HEK293 (cell line): ENCODE measurements around the gene BAD.
A peak's percentile ranks its signal among the peaks of the same experiment; 100 is the strongest.

Source experiments
- CTCF ChIA-PET: fragments of 350-600 bp; formaldehyde crosslinking; extraction: SDS; loops from one replicate; lab custom pipeline; 2021; ENCODE audit warnings: antibody characterized with exemption; lab: Yijun Ruan, JAX
- POLR2A ChIA-PET: fragments of 300-600 bp; formaldehyde crosslinking; extraction: SDS; loops from one replicate; lab custom pipeline; 2020; ENCODE audit warnings: antibody characterized with exemption, inconsistent platforms; lab: Yijun Ruan, JAX
- H3K27ac ChIP-seq: fragments of 200-500 bp; sonication (Bioruptor generic); 2 replicates; pipeline ENCODE4 v1.5.1; 2014; ENCODE audit warnings: low read depth, low read length, control low read depth, inconsistent platforms; ENCODE audit errors: extremely low read depth
- H3K36me3 ChIP-seq, 2 experiments: fragments of 200-500 bp in 1 of 2; sonication (Bioruptor generic) in 1 of 2; 1 replicate in 1 of 2; 2 replicates in 1 of 2; pipeline ENCODE4 v1.5.1; 2014 to 2017; ENCODE audit warnings: inconsistent platforms in 2 of 2, low read length in 2 of 2; ENCODE audit not compliant: control insufficient read depth in 2 of 2, insufficient read depth in 1 of 2
- H3K4me1 ChIP-seq: fragments of 200-500 bp; sonication (Bioruptor generic); 2 replicates; pipeline ENCODE4 v1.5.1; 2014; ENCODE audit warnings: mild to moderate bottlenecking, low read length, inconsistent platforms; ENCODE audit not compliant: control insufficient read depth, insufficient read depth
- H3K4me3 ChIP-seq: 2 replicates; pipeline ENCODE4 v1.5.1; 2011; ENCODE audit warnings: low read depth, mild to moderate bottlenecking, control low read depth, low read length, moderate library complexity
- H3K9me3 ChIP-seq: fragments of 200-500 bp; sonication (Bioruptor generic); 2 replicates; pipeline ENCODE4 v1.5.1; 2014; ENCODE audit warnings: low read depth, low read length, inconsistent platforms; ENCODE audit not compliant: control insufficient read depth, insufficient read depth
- BCL11A ChIP-seq: fragments of 450-650 bp; formaldehyde crosslinking; IDR thresholded peaks from 2 replicates; pipeline ENCODE4 v1.5.1; 2016; ENCODE audit warnings: low read depth, missing biosample characterization, missing genetic modification characterization
- GLIS2 ChIP-seq: fragments of 450-650 bp; formaldehyde crosslinking; IDR thresholded peaks from 2 replicates; pipeline ENCODE4 v1.5.1; 2016; ENCODE audit warnings: missing biosample characterization, missing genetic modification characterization
- KLF16 ChIP-seq: fragments of 450-650 bp; formaldehyde crosslinking; IDR thresholded peaks from 2 replicates; pipeline ENCODE4 v1.5.1; 2017; ENCODE audit warnings: missing biosample characterization, missing genetic modification characterization
- KLF8 ChIP-seq: fragments of 450-650 bp; formaldehyde crosslinking; IDR thresholded peaks from 2 replicates; pipeline ENCODE4 v1.5.1; 2016; ENCODE audit warnings: missing biosample characterization, missing genetic modification characterization
- OVOL3 ChIP-seq: fragments of 450-650 bp; formaldehyde crosslinking; IDR thresholded peaks from 2 replicates; pipeline ENCODE4 v1.5.1; 2016; ENCODE audit warnings: missing biosample characterization, missing genetic modification characterization
- PATZ1 ChIP-seq: fragments of 450-650 bp; formaldehyde crosslinking; IDR thresholded peaks from 2 replicates; pipeline ENCODE4 v1.5.1; 2016; ENCODE audit warnings: missing biosample characterization, missing genetic modification characterization
- TRIM28 ChIP-seq: IDR thresholded peaks from 2 replicates; pipeline ENCODE4 v1.6.1; 2011; ENCODE audit warnings: low read length, control low read depth, borderline replicate concordance
- ZBTB17 ChIP-seq: fragments of 450-650 bp; formaldehyde crosslinking; IDR thresholded peaks from 2 replicates; pipeline ENCODE4 v1.5.1; 2016; ENCODE audit warnings: missing biosample characterization, missing genetic modification characterization
- ZNF24 ChIP-seq: fragments of 450-650 bp; formaldehyde crosslinking; IDR thresholded peaks from 2 replicates; pipeline ENCODE4 v1.5.1; 2016; ENCODE audit warnings: missing biosample characterization, missing genetic modification characterization
- ZNF561 ChIP-seq: fragments of 450-650 bp; IDR thresholded peaks from 2 replicates; pipeline ENCODE4 v1.5.1; 2018; ENCODE audit warnings: missing biosample characterization, missing genetic modification characterization, borderline replicate concordance
- ZNF837 ChIP-seq: fragments of 450-650 bp; formaldehyde crosslinking; IDR thresholded peaks from 2 replicates; pipeline ENCODE4 v1.5.1; 2016; ENCODE audit warnings: missing biosample characterization, missing genetic modification characterization
- TF ChIP-seq, protein P1 (sequence below): fragments of 450-650 bp; formaldehyde crosslinking; IDR thresholded peaks from 2 replicates; pipeline ENCODE4 v1.5.1; 2017; ENCODE audit warnings: missing biosample characterization, missing genetic modification characterization
- TF ChIP-seq, protein P2 (sequence below): fragments of 450-650 bp; formaldehyde crosslinking; IDR thresholded peaks from 2 replicates; pipeline ENCODE4 v1.5.1; 2016; ENCODE audit warnings: missing biosample characterization, missing genetic modification characterization
- TF ChIP-seq, protein P3 (sequence below): fragments of 450-650 bp; formaldehyde crosslinking; IDR thresholded peaks from 2 replicates; pipeline ENCODE4 v1.5.1; 2016; ENCODE audit warnings: missing biosample characterization, missing genetic modification characterization

BAD gene

GRCh38 chr11:64244966-64245365, 39.5 kb downstream of the BAD start:
- H3K27ac ChIP-seq, result 0 out of 2 replicates have a peak overlapping the region, but pooled peaks have one; percentile 28
- H3K4me3 ChIP-seq, result peak overlapping the region; percentile 68

DNA sequence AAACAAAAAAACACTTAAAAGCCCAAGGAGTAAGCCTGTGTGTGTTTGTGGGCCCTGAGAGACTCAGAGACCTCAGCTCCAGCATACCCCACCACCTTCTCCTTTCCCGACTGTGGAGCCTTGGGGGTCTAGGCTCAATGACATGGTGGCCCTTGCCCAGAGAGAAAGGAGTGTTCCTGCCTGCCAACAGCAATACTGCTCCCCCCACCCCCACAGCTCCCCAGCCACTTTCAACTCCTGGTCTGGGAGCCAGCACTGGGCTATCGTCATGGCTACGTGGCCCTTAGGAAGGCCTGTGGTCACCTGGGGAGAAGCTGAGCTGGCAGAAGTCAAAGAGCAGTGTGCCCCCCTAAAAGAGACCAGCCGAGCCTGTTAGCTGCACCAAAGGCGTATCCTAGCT, 40.4 kb downstream of the BAD start:
- CTCF ChIA-PET, result interaction anchor here (0.5 to 2.2 kb wide), 7 partner anchors 11 to 62 kb away, joined by 3 to 13 read pairs (median 4); partner anchors contain the start of gene FERMT3
- H3K27ac ChIP-seq, result no peak overlapping the region
- TF ChIP-seq OVOL3 (tag by site-specific recombination), result no peak
- no peak for TF ChIP-seq TRIM28
- no peak for TF ChIP-seq ZNF24
- TF ChIP-seq GLIS2 (tag by site-specific recombination), result peak; percentile 68; the same call in 1 of the 2 replicates
- TF ChIP-seq ZNF837 (tag by site-specific recombination), result no peak
- TF ChIP-seq BCL11A, result no peak
- TF ChIP-seq, protein P1, sequence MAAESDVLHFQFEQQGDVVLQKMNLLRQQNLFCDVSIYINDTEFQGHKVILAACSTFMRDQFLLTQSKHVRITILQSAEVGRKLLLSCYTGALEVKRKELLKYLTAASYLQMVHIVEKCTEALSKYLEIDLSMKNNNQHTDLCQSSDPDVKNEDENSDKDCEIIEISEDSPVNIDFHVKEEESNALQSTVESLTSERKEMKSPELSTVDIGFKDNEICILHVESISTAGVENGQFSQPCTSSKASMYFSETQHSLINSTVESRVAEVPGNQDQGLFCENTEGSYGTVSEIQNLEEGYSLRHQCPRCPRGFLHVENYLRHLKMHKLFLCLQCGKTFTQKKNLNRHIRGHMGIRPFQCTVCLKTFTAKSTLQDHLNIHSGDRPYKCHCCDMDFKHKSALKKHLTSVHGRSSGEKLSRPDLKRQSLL, result 0 out of 2 replicates have a peak, but pooled peaks have one; percentile 18
- TF ChIP-seq, all 188 proteins: peak for 2
- Histone ChIP-seq H3K36me3 (peaks cover 0 to 20% of the 10 kb centered on the region in 2 experiments; a peak in 1 of 3 replicates), H3K4me3 (no peak overlapping the region), H3K9me3 (no peaks in the 10 kb centered on the region), H3K4me1 (no peaks in the 10 kb centered on the region)
- POLR2A ChIA-PET, result interaction anchor here (0.8 to 7.2 kb wide), 11 partner anchors 8 to 73 kb away, joined by 3 to 96 read pairs (median 4); partner anchors contain the start of genes BAD, NUDT22, PRDX5 and STIP1

More at GRCh38 chr11:64244966-64245365, 39.5 kb downstream of the BAD start:
- peak; percentile 35; the same call in 1 of the 2 replicates for TF ChIP-seq PATZ1 (tag by site-specific recombination)
- TF ChIP-seq, protein P2, sequence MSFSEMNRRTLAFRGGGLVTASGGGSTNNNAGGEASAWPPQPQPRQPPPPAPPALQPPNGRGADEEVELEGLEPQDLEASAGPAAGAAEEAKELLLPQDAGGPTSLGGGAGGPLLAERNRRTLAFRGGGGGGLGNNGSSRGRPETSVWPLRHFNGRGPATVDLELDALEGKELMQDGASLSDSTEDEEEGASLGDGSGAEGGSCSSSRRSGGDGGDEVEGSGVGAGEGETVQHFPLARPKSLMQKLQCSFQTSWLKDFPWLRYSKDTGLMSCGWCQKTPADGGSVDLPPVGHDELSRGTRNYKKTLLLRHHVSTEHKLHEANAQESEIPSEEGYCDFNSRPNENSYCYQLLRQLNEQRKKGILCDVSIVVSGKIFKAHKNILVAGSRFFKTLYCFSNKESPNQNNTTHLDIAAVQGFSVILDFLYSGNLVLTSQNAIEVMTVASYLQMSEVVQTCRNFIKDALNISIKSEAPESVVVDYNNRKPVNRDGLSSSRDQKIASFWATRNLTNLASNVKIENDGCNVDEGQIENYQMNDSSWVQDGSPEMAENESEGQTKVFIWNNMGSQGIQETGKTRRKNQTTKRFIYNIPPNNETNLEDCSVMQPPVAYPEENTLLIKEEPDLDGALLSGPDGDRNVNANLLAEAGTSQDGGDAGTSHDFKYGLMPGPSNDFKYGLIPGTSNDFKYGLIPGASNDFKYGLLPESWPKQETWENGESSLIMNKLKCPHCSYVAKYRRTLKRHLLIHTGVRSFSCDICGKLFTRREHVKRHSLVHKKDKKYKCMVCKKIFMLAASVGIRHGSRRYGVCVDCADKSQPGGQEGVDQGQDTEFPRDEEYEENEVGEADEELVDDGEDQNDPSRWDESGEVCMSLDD, result 0 out of 2 replicates have a peak, but pooled peaks have one; percentile 3
- TF ChIP-seq, protein P3, sequence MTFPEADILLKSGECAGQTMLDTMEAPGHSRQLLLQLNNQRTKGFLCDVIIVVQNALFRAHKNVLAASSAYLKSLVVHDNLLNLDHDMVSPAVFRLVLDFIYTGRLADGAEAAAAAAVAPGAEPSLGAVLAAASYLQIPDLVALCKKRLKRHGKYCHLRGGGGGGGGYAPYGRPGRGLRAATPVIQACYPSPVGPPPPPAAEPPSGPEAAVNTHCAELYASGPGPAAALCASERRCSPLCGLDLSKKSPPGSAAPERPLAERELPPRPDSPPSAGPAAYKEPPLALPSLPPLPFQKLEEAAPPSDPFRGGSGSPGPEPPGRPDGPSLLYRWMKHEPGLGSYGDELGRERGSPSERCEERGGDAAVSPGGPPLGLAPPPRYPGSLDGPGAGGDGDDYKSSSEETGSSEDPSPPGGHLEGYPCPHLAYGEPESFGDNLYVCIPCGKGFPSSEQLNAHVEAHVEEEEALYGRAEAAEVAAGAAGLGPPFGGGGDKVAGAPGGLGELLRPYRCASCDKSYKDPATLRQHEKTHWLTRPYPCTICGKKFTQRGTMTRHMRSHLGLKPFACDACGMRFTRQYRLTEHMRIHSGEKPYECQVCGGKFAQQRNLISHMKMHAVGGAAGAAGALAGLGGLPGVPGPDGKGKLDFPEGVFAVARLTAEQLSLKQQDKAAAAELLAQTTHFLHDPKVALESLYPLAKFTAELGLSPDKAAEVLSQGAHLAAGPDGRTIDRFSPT (tag by site-specific recombination), result peak; percentile 58; the same call in 1 of the 2 replicates
- peak; percentile 61 for TF ChIP-seq ZBTB17 (tag by site-specific recombination)
- TF ChIP-seq ZNF561 (tag by site-specific recombination), result no peak
- no peak for TF ChIP-seq KLF16 (tag by site-specific recombination)
- TF ChIP-seq KLF8 (tag by site-specific recombination), result 0 out of 2 replicates have a peak, but pooled peaks have one; percentile 21
- TF ChIP-seq, all 188 proteins: peak for 5
- Histone ChIP-seq H3K9me3 (no peaks in the 10 kb centered on the region), H3K4me1 (no peaks in the 10 kb centered on the region), H3K36me3 (peaks cover 0 to 20% of the 10 kb centered on the region in 2 experiments; a peak in 1 of 3 replicates)
- POLR2A ChIA-PET, result interaction anchor here (0.6 to 7.2 kb wide), 10 partner anchors 9 to 547 kb away, joined by 3 to 96 read pairs (median 6); partner anchors contain the start of genes NUDT22, PRDX5, STIP1 and TRMT112
- CTCF ChIA-PET, result interaction anchor here (0.5 to 1.7 kb wide), 10 partner anchors 27 to 987 kb away, joined by 3 to 10 read pairs (median 4); no protein-coding TSS in a partner anchor
